Measurements from ENCODE around the gene DOCK9.
"Not testable (repeated sequence)": the region's sequence is repeated elsewhere in the genome, so short reads cannot be mapped to it uniquely, and the experiment has no call there.

- TF ChIP-seq, protein P1, sequence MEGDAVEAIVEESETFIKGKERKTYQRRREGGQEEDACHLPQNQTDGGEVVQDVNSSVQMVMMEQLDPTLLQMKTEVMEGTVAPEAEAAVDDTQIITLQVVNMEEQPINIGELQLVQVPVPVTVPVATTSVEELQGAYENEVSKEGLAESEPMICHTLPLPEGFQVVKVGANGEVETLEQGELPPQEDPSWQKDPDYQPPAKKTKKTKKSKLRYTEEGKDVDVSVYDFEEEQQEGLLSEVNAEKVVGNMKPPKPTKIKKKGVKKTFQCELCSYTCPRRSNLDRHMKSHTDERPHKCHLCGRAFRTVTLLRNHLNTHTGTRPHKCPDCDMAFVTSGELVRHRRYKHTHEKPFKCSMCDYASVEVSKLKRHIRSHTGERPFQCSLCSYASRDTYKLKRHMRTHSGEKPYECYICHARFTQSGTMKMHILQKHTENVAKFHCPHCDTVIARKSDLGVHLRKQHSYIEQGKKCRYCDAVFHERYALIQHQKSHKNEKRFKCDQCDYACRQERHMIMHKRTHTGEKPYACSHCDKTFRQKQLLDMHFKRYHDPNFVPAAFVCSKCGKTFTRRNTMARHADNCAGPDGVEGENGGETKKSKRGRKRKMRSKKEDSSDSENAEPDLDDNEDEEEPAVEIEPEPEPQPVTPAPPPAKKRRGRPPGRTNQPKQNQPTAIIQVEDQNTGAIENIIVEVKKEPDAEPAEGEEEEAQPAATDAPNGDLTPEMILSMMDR (conservative IDR thresholded peaks at IDR 0.05 in 1 of 2, IDR thresholded peaks at IDR 0.05 in 1 of 2; ENCODE audit: extremely low read depth in 1 of 2, insufficient read depth in 1 of 2, low read depth in 1 of 2, low read length in 2 of 2) = not testable (repeated sequence)
- not testable (repeated sequence) for TF ChIP-seq EZH2 (IDR thresholded peaks at IDR 0.05; ENCODE audit: borderline replicate concordance, low read length)
Measured at GRCh38 chr13:98754468-98754867, 223.4 kb downstream of the DOCK9 start.

Data from mammary epithelial cell (primary cell).